ENCODE measurements around the gene NANOS3. TPM values are rescaled to one million over a fixed set of nuclear protein-coding genes. Genes with fewer than 3 reads are reported as not detected.

NANOS3 gene
- total RNA-seq, 2 experiments from 2014 or later: 0.56 to 1.3 TPM

DNA sequence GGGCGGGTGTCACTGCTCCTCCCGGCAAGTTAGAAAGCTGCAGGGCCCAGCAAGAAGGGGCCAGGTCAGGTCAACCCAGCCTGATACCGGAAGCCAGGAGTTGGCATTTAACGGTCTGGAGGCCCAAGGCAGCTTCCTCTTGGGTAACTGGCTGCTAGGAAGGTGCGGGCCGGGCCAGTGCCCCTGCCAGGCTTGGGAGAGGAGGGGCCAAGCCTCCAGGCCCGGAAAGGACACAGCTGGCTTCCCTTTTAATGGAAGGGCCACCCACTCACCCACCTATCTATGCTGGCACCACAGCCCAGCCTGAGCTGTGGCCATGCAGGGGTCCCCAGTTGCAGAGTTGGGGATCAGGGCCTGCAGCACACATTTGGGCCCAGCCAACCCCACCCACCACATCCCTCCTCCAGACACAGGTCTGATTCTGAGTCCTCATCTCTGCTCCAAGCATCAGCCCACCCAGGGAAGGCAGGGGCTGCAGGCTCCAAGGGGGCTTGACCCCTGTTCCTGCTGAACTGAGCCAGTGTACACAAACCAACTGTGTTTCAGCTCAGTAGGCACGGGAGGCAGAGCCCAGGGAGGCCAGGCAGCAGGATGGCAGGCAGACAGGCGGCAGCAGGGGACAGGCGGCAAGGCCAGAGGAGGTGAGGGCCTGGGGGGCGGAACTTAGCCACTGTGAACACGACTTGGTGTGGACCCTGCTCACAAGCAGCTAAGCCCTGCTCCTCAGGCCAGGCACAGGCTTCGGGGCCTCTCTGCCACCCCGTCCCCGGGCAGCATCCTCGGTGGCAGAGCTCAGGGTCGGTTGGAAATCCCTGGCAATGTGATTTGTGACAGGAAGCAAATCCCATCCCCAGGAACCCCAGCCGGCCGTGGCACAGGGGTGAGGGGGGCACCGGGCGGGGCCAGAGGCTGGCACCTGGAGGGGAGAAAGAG lies 40.9 kb upstream of the NANOS3 start:
- Mint-ChIP-seq H3K4me1 (ENCODE audit: low read depth) (peaks cover 43% of the 10 kb centered on the region), H3K4me3 (peak overlapping the region; percentile 97), H3K27me3 (no peaks in the 10 kb centered on the region), H3K9me3 (no peaks in the 10 kb centered on the region), H3K27ac (peak overlapping the region; percentile 99), H3K36me3 (ENCODE audit: low read depth) (peaks cover 64% of the 10 kb centered on the region)
- POLR2A ChIA-PET: interaction anchor here (0.6 to 4.9 kb wide), 8 partner anchors 13 to 61 kb away, joined by 3 to 78 read pairs (median 4); partner anchors contain the start of genes C19orf53 and ZSWIM4
- DNase-seq (no peak), ATAC-seq (no peak)
- CTCF ChIA-PET: interaction anchor here (1.0 to 3.8 kb wide), 10 partner anchors 11 to 223 kb away, joined by 3 to 56 read pairs (median 4); no protein-coding TSS in a partner anchor
- intact Hi-C loops (cut with micrococcal nuclease): loop anchor here (5.0 kb wide), 1 partner anchor 39 kb away; the partner anchor contains the start of gene ZSWIM4
- TF ChIP-seq, protein P1, sequence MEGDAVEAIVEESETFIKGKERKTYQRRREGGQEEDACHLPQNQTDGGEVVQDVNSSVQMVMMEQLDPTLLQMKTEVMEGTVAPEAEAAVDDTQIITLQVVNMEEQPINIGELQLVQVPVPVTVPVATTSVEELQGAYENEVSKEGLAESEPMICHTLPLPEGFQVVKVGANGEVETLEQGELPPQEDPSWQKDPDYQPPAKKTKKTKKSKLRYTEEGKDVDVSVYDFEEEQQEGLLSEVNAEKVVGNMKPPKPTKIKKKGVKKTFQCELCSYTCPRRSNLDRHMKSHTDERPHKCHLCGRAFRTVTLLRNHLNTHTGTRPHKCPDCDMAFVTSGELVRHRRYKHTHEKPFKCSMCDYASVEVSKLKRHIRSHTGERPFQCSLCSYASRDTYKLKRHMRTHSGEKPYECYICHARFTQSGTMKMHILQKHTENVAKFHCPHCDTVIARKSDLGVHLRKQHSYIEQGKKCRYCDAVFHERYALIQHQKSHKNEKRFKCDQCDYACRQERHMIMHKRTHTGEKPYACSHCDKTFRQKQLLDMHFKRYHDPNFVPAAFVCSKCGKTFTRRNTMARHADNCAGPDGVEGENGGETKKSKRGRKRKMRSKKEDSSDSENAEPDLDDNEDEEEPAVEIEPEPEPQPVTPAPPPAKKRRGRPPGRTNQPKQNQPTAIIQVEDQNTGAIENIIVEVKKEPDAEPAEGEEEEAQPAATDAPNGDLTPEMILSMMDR (IDR thresholded peaks at IDR 0.05): no peak

DNA sequence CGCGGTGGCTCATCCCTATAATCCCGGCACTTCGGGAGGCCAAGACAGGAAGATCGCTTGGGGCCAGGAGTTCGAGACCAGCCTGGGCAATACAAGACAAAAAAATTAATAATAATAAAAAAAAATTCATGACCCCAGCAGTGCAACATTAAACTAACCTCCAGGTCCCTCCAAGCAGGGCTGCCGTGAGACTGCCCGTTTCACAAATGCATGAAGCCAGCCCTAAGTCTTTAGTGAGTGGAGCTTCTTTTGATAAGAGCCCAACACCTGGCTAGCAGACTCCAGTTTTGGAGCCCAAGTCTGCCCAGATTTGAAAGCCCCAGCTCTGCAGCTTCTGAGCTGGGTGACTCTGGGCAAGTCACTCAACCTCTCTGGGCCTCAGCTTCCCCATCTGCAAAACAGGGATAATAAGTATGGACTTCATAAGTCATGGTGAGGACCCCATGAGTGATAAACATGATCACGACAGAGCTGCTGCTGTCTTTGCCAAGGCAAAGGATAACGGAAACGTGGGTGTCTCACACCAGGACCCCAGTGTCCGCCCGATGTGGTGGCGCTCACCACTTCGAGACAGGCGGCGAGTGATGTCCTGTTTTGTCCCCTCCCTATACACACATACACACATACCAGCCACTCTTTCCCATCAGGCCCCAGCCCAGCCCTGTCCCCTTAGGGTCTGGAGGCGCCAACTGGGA lies 38.4 kb upstream of the NANOS3 start:
- CTCF ChIA-PET: interaction anchor here (1.2 to 2.5 kb wide), 2 partner anchors 8 to 23 kb away, joined by 3 to 15 read pairs; no protein-coding TSS in a partner anchor

DNA sequence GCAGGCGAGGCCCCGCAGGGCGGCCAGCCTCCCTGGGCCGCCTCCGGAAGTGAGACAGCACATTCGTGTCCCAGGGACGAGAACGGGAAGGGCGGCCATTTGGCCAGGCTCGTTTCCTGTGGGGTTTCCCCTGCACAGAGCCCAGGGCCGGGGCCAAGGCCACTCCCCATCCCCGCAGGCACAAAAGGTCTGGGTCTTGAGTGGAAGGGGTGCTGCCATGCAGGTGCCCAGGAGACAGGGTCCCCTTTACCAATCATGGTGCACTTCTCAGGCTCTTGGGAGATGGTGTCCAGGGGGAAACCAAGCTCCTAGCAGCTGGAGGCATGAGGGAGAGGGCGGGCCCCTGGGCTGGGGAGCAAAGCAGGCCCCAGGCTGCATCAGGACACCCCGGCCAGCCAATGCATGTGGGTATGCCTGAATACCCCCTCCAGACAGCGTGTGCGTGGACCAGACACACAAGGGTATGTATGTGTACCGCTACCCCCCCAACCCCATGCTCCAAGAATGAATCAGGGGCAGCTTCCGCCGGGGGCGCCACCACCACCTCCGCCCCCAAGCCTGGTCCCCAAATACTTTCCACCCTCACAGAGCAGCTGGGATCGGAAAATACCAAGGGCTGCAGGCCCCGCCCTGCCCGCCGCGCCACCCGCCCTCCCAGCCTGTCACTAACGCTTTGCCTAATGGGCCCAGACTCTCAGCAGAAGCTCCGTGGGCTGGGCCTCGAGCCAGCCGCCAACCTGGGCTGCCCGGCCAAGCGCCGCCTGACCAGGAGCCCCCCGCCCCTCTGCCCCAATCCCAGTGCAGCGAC lies 37.6 kb upstream of the NANOS3 start:
- peaks cover 57% of the 10 kb centered on the region for H3K36me3 Mint-ChIP-seq (ENCODE audit: low read depth)
- ChIA-PET POLR2A (interaction anchor here (0.7 to 5.8 kb wide), 9 partner anchors 10 to 721 kb away, joined by 3 to 78 read pairs (median 5); partner anchors contain the start of genes NACC1 and ZSWIM4), CTCF (interaction anchor here (1.2 to 2.5 kb wide), 3 partner anchors 17 to 55 kb away, joined by 3 to 15 read pairs (median 6); no protein-coding TSS in a partner anchor)
- H3K27ac Mint-ChIP-seq: peak overlapping the region; percentile 99
- H3K4me3 Mint-ChIP-seq: peak overlapping the region; percentile 97
- H3K27me3 Mint-ChIP-seq: no peaks in the 10 kb centered on the region
- H3K4me1 Mint-ChIP-seq (ENCODE audit: low read depth): peaks cover 36% of the 10 kb centered on the region
- ATAC-seq (peak; percentile 61), DNase-seq (peak; percentile 97)
- TF ChIP-seq, protein P1 (IDR thresholded peaks at IDR 0.05): no peak
- no peaks in the 10 kb centered on the region for H3K9me3 Mint-ChIP-seq
- intact Hi-C loops (cut with micrococcal nuclease): loop anchor here (5.0 kb wide), 1 partner anchor 42 kb away; the partner anchor contains the start of gene ZSWIM4

More for the DNA sequence above, 38.4 kb upstream of the NANOS3 start:
- H3K9me3 Mint-ChIP-seq: no peaks in the 10 kb centered on the region
- DNase-seq (no peak), ATAC-seq (no peak)
- peak overlapping the region; percentile 97 for H3K4me3 Mint-ChIP-seq
- H3K36me3 Mint-ChIP-seq (ENCODE audit: low read depth): peaks cover 63% of the 10 kb centered on the region
- intact Hi-C loops (cut with micrococcal nuclease): loop anchor here (5.0 kb wide), 1 partner anchor 41 kb away; the partner anchor contains the start of gene ZSWIM4
- peak overlapping the region; percentile 99 for H3K27ac Mint-ChIP-seq
- H3K27me3 Mint-ChIP-seq: no peaks in the 10 kb centered on the region
- H3K4me1 Mint-ChIP-seq (ENCODE audit: low read depth): peaks cover 35% of the 10 kb centered on the region
- TF ChIP-seq, protein P1 (IDR thresholded peaks at IDR 0.05): no peak
- POLR2A ChIA-PET: interaction anchor here (1.2 to 5.8 kb wide), 6 partner anchors 10 to 721 kb away, joined by 3 to 78 read pairs (median 6); partner anchors contain the start of gene NACC1

DNA sequence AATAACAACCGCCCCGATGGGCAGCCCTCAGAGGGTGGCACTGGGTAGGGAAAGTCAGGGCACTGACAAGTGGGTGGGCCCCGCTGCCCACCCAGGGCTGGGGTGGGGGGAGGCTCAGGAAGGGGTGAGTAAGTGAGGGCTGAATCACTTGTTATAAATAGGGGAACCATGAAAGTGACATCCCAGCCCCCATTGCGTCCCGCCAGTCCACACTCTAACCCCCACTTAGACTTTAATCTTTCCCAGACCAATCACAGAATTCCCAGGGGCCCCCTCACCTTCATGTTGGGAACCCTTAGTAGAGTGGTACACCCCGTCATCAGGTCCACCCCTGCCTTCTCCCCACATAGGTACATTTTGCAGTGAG lies 37.0 kb upstream of the NANOS3 start:
- Mint-ChIP-seq H3K4me1 (ENCODE audit: low read depth) (peaks cover 39% of the 10 kb centered on the region), H3K27ac (peak overlapping the region; percentile 99), H3K27me3 (no peaks in the 10 kb centered on the region), H3K36me3 (ENCODE audit: low read depth) (peaks cover 54% of the 10 kb centered on the region), H3K4me3 (peak overlapping the region; percentile 97), H3K9me3 (no peaks in the 10 kb centered on the region)
- intact Hi-C loops (cut with micrococcal nuclease): loop anchor here (5.0 kb wide), 1 partner anchor 43 kb away; the partner anchor contains the start of gene ZSWIM4
- ChIA-PET CTCF (interaction anchor here (1.2 to 2.5 kb wide), 3 partner anchors 16 to 56 kb away, joined by 3 to 15 read pairs (median 6); no protein-coding TSS in a partner anchor), POLR2A (interaction anchor here (0.7 to 5.8 kb wide), 7 partner anchors 9 to 541 kb away, joined by 3 to 78 read pairs (median 6); partner anchors contain the start of gene ZSWIM4)
- DNase-seq (no peak), ATAC-seq (peak; percentile 38)
- TF ChIP-seq, protein P1 (IDR thresholded peaks at IDR 0.05): no peak
